Large intestine (tissue), 3 donors: ENCODE results near the gene KANSL2. TPM values are rescaled to one million over a fixed set of nuclear protein-coding genes. Genes with fewer than 3 reads are reported as not detected.
"Not testable (repeated sequence)": the region's sequence is repeated elsewhere in the genome, so short reads cannot be mapped to it uniquely, and the experiment has no call there.

Experiments used
- DNase-seq, 2 donors: peaks; one replicate each; pipeline versions ENCODE4 v3.0.0 to v3.0.0-alpha.2; 2013
- H3K27ac ChIP-seq: one replicate; pipeline ENCODE4 v1.5.1; 2013; ENCODE audit warnings: low read length
- H3K27me3 ChIP-seq: 2 replicates; pipeline ENCODE4 v1.6.1; 2013; ENCODE audit warnings: low read length; ENCODE audit not compliant: control insufficient read depth, insufficient read depth
- H3K36me3 ChIP-seq: 2 replicates; pipeline ENCODE4 v1.6.1; 2013; ENCODE audit warnings: low read length; ENCODE audit not compliant: control insufficient read depth, insufficient read depth
- H3K4me1 ChIP-seq: one replicate; pipeline ENCODE4 v1.6.1; 2013; ENCODE audit warnings: low read length; ENCODE audit not compliant: control insufficient read depth, insufficient read depth
- H3K4me3 ChIP-seq: one replicate; pipeline ENCODE4 v1.5.1; 2013; ENCODE audit warnings: low read length
- H3K9me3 ChIP-seq: one replicate; pipeline ENCODE4 v1.6.1; 2013; ENCODE audit warnings: mild to moderate bottlenecking, low read depth, low read length, moderate library complexity; ENCODE audit not compliant: control insufficient read depth
- WGBS: methylation state at CpG from one replicate; pipeline ENCODE4 v1.1.5; 2013; ENCODE audit warnings: low lambda C conversion rate; ENCODE audit not compliant: insufficient coverage; 5-methylcytosine and 5-hydroxymethylcytosine counted together
- polyA plus RNA-seq: library from polyadenylated mRNA; unstranded; fragments of 120-200 nt; gene quantifications from one replicate; pipeline ENCODE4 v1.2.1, GENCODE V29; 2013

The KANSL2 gene
- polyA plus RNA-seq, 1 donor, result 33.8 TPM

- WGBS, result no CpG with 5 or more reads among the region's 7 CpGs
- H3K27ac ChIP-seq, H3K4me1 ChIP-seq, H3K27me3 ChIP-seq, H3K9me3 ChIP-seq, H3K4me3 ChIP-seq, H3K36me3 ChIP-seq, DNase-seq: not testable (repeated sequence)
Observed at GRCh38 chr12:48622997-48623396, 59.0 kb downstream of the KANSL2 start.

- DNase-seq, result peak; percentile 52 to 56
- H3K4me1 ChIP-seq, result no peaks in the 10 kb centered on the region
- peaks cover 3% of the 10 kb centered on the region for H3K27me3 ChIP-seq
- H3K36me3 ChIP-seq, result no peaks in the 10 kb centered on the region
- no CpG with 5 or more reads among the region's 7 CpGs for WGBS
- H3K9me3 ChIP-seq, result no peaks in the 10 kb centered on the region
- no peak overlapping the region for H3K27ac ChIP-seq
- no peak overlapping the region for H3K4me3 ChIP-seq
Observed at GRCh38 chr12:48618541-48618940, 63.5 kb downstream of the KANSL2 start.

DNA sequence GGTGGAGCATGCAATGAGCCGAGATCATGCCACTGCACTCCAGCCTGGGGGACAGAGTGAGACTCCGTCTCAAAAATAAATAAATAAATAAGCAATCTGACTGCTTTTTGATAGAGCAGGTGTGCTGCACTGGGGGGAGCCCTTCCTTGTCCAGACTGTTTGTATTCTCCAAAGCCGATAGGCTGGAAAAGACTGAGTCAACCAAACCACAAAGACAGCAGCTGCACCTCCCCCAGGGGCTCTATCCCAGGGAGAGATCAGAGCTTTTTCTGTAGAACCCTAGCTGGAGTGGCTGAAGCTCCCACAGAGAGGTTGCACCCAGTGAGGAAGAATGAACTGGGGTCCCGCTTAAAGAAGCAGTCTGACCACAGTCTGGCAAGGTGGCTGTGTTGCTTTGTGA, 66.4 kb downstream of the KANSL2 start:
- Histone ChIP-seq H3K4me1 (no peaks in the 10 kb centered on the region), H3K9me3 (no peaks in the 10 kb centered on the region), H3K36me3 (no peaks in the 10 kb centered on the region), H3K27ac (no peak overlapping the region), H3K4me3 (no peak overlapping the region), H3K27me3 (peaks cover 3% of the 10 kb centered on the region)
- no peak for DNase-seq
- WGBS, result no CpG with 5 or more reads among the region's 4 CpGs

- H3K27me3 ChIP-seq, result peaks cover 3% of the 10 kb centered on the region
Observed at GRCh38 chr12:48613321-48613720, 68.7 kb downstream of the KANSL2 start.

More at GRCh38 chr12:48613321-48613720, 68.7 kb downstream of the KANSL2 start:
- Histone ChIP-seq H3K4me3 (no peak overlapping the region), H3K9me3 (no peaks in the 10 kb centered on the region), H3K27ac (no peak overlapping the region), H3K36me3 (no peaks in the 10 kb centered on the region), H3K4me1 (no peaks in the 10 kb centered on the region)
- WGBS, result no CpG with 5 or more reads among the region's 1 CpG
- DNase-seq, result no peak

Other genes starting within 250 kb of the KANSL2 start
- not detected for gene ANP32D, start 209.7 kb downstream of the KANSL2 start, polyA plus RNA-seq
- gene C12orf54, start 199.7 kb downstream of the KANSL2 start, polyA plus RNA-seq, result not detected
- not detected for gene OR8S1, start 156.6 kb downstream of the KANSL2 start, polyA plus RNA-seq
- not detected for gene LALBA, start 112.2 kb downstream of the KANSL2 start, polyA plus RNA-seq
- 20.8 TPM for gene CCNT1, start 34.5 kb upstream of the KANSL2 start, polyA plus RNA-seq
- 54.2 TPM for gene ADCY6, start 106.9 kb upstream of the KANSL2 start, polyA plus RNA-seq
- 20.6 TPM for gene CACNB3, start 136.3 kb upstream of the KANSL2 start, polyA plus RNA-seq
- gene DDX23, start 169.9 kb upstream of the KANSL2 start, polyA plus RNA-seq, result 90.9 TPM
- 1.3 TPM for gene RND1, start 183.6 kb upstream of the KANSL2 start, polyA plus RNA-seq
- 55.3 TPM for gene FKBP11, start 243.3 kb upstream of the KANSL2 start, polyA plus RNA-seq